ENCODE measurements around the gene SHOC2.

Gene SHOC2

DNA sequence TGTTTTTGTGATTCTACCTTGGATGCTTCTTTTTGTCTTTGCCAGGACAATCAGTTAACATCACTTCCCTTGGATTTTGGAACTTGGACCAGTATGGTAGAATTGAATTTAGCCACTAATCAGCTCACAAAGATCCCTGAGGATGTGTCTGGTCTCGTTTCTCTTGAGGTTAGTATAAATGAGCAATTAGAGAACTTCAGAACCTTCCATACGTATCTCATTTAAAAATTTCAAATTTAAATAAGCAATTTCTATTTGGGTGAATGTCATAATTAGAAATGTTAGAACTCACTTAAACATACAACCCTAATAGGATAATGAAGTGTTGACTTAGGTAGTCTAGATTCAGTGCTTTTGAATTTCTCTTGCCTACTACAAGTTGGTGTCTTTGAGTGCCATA is 88.1 kb downstream of the SHOC2 start:
- Histone ChIP-seq H3K4me3 (ENCODE audit: insufficient read length, low read depth) (no peak overlapping the region), H3K9ac (ENCODE audit: insufficient read length, low read depth) (no peak overlapping the region), H3K4me1 (ENCODE audit: insufficient read depth, insufficient read length) (no peaks in the 10 kb centered on the region), H3K27me3 (ENCODE audit: insufficient read depth, insufficient read length) (no peaks in the 10 kb centered on the region), H3K36me3 (ENCODE audit: insufficient read depth, insufficient read length, low read length) (peaks cover 20% of the 10 kb centered on the region), H3K9me3 (ENCODE audit: insufficient read depth, low read length) (no peaks in the 10 kb centered on the region)
- DNase-seq (ENCODE audit: low read depth, low spot score): no peak
- TF ChIP-seq SUZ12 (IDR thresholded peaks at IDR 0.05; ENCODE audit: extremely low read depth, insufficient read depth, insufficient read length) (no peak), ZNF274 (IDR thresholded peaks at IDR 0.05; ENCODE audit: low read depth, low read length) (no peak), YY1 (IDR thresholded peaks at IDR 0.05; ENCODE audit: insufficient read depth, insufficient read length) (no peak)

DNA sequence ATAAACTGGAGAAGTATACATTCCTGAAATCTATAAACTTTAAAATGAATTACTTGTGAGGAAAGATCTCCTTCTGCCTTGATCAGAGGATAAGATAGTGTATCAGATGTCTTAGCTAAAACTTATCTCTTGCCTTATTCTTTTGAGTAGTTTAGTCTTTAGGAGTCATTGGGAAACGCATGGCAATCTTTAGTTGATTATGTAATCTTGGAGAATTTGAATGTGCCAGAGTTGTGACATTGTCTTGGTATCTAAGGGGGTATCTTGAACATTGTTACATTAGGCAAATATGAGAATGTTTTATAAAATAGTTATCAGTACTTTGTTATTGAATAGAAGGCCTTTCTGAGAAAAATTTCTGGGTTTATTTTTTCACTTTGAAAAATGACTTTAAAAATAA is 95.8 kb downstream of the SHOC2 start:
- Histone ChIP-seq H3K4me3 (ENCODE audit: insufficient read length, low read depth) (no peak overlapping the region), H3K4me1 (ENCODE audit: insufficient read depth, insufficient read length) (no peaks in the 10 kb centered on the region), H3K9ac (ENCODE audit: insufficient read length, low read depth) (no peak overlapping the region), H3K36me3 (ENCODE audit: insufficient read depth, insufficient read length, low read length) (peaks cover 7% of the 10 kb centered on the region), H3K9me3 (ENCODE audit: insufficient read depth, low read length) (no peaks in the 10 kb centered on the region), H3K27me3 (ENCODE audit: insufficient read depth, insufficient read length) (no peaks in the 10 kb centered on the region)
- TF ChIP-seq ZNF274 (IDR thresholded peaks at IDR 0.05; ENCODE audit: low read depth, low read length) (no peak), YY1 (IDR thresholded peaks at IDR 0.05; ENCODE audit: insufficient read depth, insufficient read length) (no peak), SUZ12 (IDR thresholded peaks at IDR 0.05; ENCODE audit: extremely low read depth, insufficient read depth, insufficient read length) (no peak)
- no peak for DNase-seq (ENCODE audit: low read depth, low spot score)

- no peak for TF ChIP-seq ZNF274 (IDR thresholded peaks at IDR 0.05; ENCODE audit: low read depth, low read length)
- H3K36me3 ChIP-seq (ENCODE audit: insufficient read depth, insufficient read length, low read length): no peaks in the 10 kb centered on the region
- no peaks in the 10 kb centered on the region for H3K4me1 ChIP-seq (ENCODE audit: insufficient read depth, insufficient read length)
- DNase-seq (ENCODE audit: low read depth, low spot score): no peak
- H3K4me3 ChIP-seq (ENCODE audit: insufficient read length, low read depth): no peak overlapping the region
- H3K27me3 ChIP-seq (ENCODE audit: insufficient read depth, insufficient read length): no peaks in the 10 kb centered on the region
- H3K9me3 ChIP-seq (ENCODE audit: insufficient read depth, low read length): no peaks in the 10 kb centered on the region
- H3K9ac ChIP-seq (ENCODE audit: insufficient read length, low read depth): no peak overlapping the region
These were observed 97.7 kb downstream of the SHOC2 start for GRCh38 chr10:111017098-111017497.

GRCh38 chr10:111018021-111018420 is 98.6 kb downstream of the SHOC2 start:
- no peak overlapping the region for H3K4me3 ChIP-seq (ENCODE audit: insufficient read length, low read depth)
- TF ChIP-seq ZNF274 (IDR thresholded peaks at IDR 0.05; ENCODE audit: low read depth, low read length): no peak
- no peak for TF ChIP-seq SUZ12 (IDR thresholded peaks at IDR 0.05; ENCODE audit: extremely low read depth, insufficient read depth, insufficient read length)
- no peaks in the 10 kb centered on the region for H3K4me1 ChIP-seq (ENCODE audit: insufficient read depth, insufficient read length)
- no peaks in the 10 kb centered on the region for H3K27me3 ChIP-seq (ENCODE audit: insufficient read depth, insufficient read length)
- DNase-seq (ENCODE audit: low read depth, low spot score): no peak
- H3K36me3 ChIP-seq (ENCODE audit: insufficient read depth, insufficient read length, low read length): no peaks in the 10 kb centered on the region
- H3K9ac ChIP-seq (ENCODE audit: insufficient read length, low read depth): no peak overlapping the region
- no peaks in the 10 kb centered on the region for H3K9me3 ChIP-seq (ENCODE audit: insufficient read depth, low read length)

DNA sequence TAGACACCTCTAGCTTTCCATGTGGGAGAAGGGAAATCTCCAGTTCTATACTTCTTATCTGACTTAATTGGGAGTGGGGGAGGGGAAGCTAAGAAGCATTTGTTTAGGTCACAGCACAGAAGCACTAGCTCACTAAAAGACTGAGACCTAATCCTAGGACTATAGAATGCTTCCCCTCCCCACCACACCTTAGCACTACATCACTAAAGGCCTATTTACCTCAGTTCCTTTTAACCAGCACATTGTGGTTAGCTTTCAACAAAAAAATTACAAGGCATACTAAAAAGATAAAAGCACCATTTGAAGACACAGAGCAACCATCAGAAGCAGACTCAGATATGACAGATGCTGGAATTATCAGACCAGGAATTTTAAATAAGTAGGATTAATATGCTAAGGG is 103.7 kb downstream of the SHOC2 start:
- H3K9me3 ChIP-seq (ENCODE audit: insufficient read depth, low read length): no peaks in the 10 kb centered on the region
- no peak for DNase-seq (ENCODE audit: low read depth, low spot score)
- no peaks in the 10 kb centered on the region for H3K36me3 ChIP-seq (ENCODE audit: insufficient read depth, insufficient read length, low read length)
- no peak overlapping the region for H3K4me3 ChIP-seq (ENCODE audit: insufficient read length, low read depth)
- H3K9ac ChIP-seq (ENCODE audit: insufficient read length, low read depth): no peak overlapping the region
- no peaks in the 10 kb centered on the region for H3K27me3 ChIP-seq (ENCODE audit: insufficient read depth, insufficient read length)
- TF ChIP-seq ZNF274 (IDR thresholded peaks at IDR 0.05; ENCODE audit: low read depth, low read length) (no peak), SUZ12 (IDR thresholded peaks at IDR 0.05; ENCODE audit: extremely low read depth, insufficient read depth, insufficient read length) (no peak), YY1 (IDR thresholded peaks at IDR 0.05; ENCODE audit: insufficient read depth, insufficient read length) (no peak)
- no peaks in the 10 kb centered on the region for H3K4me1 ChIP-seq (ENCODE audit: insufficient read depth, insufficient read length)

GRCh38 chr10:111030042-111030750 is 110.8 kb downstream of the SHOC2 start:
- Histone ChIP-seq H3K4me3 (ENCODE audit: insufficient read length, low read depth) (no peak overlapping the region), H3K9me3 (ENCODE audit: insufficient read depth, low read length) (0 out of 2 replicates have a peak, but pooled peaks cover 5% of the 10 kb centered on the region), H3K4me1 (ENCODE audit: insufficient read depth, insufficient read length) (no peaks in the 10 kb centered on the region), H3K9ac (ENCODE audit: insufficient read length, low read depth) (no peak overlapping the region), H3K36me3 (ENCODE audit: insufficient read depth, insufficient read length, low read length) (no peaks in the 10 kb centered on the region), H3K27me3 (ENCODE audit: insufficient read depth, insufficient read length) (no peaks in the 10 kb centered on the region)
- TF ChIP-seq ZNF274 (IDR thresholded peaks at IDR 0.05; ENCODE audit: low read depth, low read length): no peak
- TF ChIP-seq SUZ12 (IDR thresholded peaks at IDR 0.05; ENCODE audit: extremely low read depth, insufficient read depth, insufficient read length): no peak
- no peak for TF ChIP-seq YY1 (IDR thresholded peaks at IDR 0.05; ENCODE audit: insufficient read depth, insufficient read length)
- DNase-seq (ENCODE audit: low read depth, low spot score): no peak

- Histone ChIP-seq H3K36me3 (ENCODE audit: insufficient read depth, insufficient read length, low read length) (no peaks in the 10 kb centered on the region), H3K9ac (ENCODE audit: insufficient read length, low read depth) (no peak overlapping the region), H3K27me3 (ENCODE audit: insufficient read depth, insufficient read length) (no peaks in the 10 kb centered on the region), H3K4me1 (ENCODE audit: insufficient read depth, insufficient read length) (no peaks in the 10 kb centered on the region), H3K9me3 (ENCODE audit: insufficient read depth, low read length) (0 out of 2 replicates have a peak, but pooled peaks cover 5% of the 10 kb centered on the region), H3K4me3 (ENCODE audit: insufficient read length, low read depth) (no peak overlapping the region)
- DNase-seq (ENCODE audit: low read depth, low spot score): no peak
- TF ChIP-seq SUZ12 (IDR thresholded peaks at IDR 0.05; ENCODE audit: extremely low read depth, insufficient read depth, insufficient read length) (no peak), YY1 (IDR thresholded peaks at IDR 0.05; ENCODE audit: insufficient read depth, insufficient read length) (no peak), ZNF274 (IDR thresholded peaks at IDR 0.05; ENCODE audit: low read depth, low read length) (no peak)
These were observed 115.3 kb downstream of the SHOC2 start for GRCh38 chr10:111034598-111035310.
